K562 (cell line): ENCODE results near the gene COG4. TPM values are rescaled to one million over a fixed set of nuclear protein-coding genes. Genes with fewer than 3 reads are reported as not detected.
A peak's percentile ranks its signal among the peaks of the same experiment; 100 is the strongest.

Experiments used
- ARID1B ChIP-seq: fragments of 450-650 bp; IDR thresholded peaks from 2 replicates; pipeline ENCODE4 v1.6.1; 2016; ENCODE audit warnings: antibody characterized with exemption, mild to moderate bottlenecking, inconsistent platforms
- CREM ChIP-seq: IDR thresholded peaks from 2 replicates; pipeline ENCODE4 v1.6.1; 2014; ENCODE audit warnings: antibody characterized with exemption, low read depth
- CTBP1 ChIP-seq: fragments of 450-650 bp; IDR thresholded peaks from 2 replicates; pipeline ENCODE4 v1.6.1; 2016; ENCODE audit warnings: borderline replicate concordance
- EP300 ChIP-seq: IDR thresholded peaks from 2 replicates; pipeline ENCODE4 v1.6.1; 2012; ENCODE audit warnings: low read length, improper control_type of control experiment
- ESRRB ChIP-seq: fragments of 250-450 bp; sonication (Bioruptor Pico); IDR thresholded peaks from 2 replicates; pipeline ENCODE4 v1.5.0; 2020; ENCODE audit warnings: mild to moderate bottlenecking, moderate library complexity, borderline replicate concordance
- JUNB ChIP-seq: fragments of 450-650 bp; formaldehyde crosslinking; conservative IDR thresholded peaks from 2 replicates; pipeline ENCODE4 v1.4.0; 2020; ENCODE audit warnings: mild to moderate bottlenecking
- MTA2 ChIP-seq: fragments of 450-650 bp; IDR thresholded peaks from 2 replicates; pipeline ENCODE4 v1.6.1; 2016; ENCODE audit warnings: low read depth
- NCOR1 ChIP-seq: fragments of 450-650 bp; IDR thresholded peaks from 2 replicates; pipeline ENCODE4 v1.6.1; 2016; ENCODE audit warnings: mild to moderate bottlenecking, moderate library complexity
- NFXL1 ChIP-seq: fragments of 450-650 bp; formaldehyde crosslinking; IDR thresholded peaks from 2 replicates; pipeline ENCODE4 v1.4.0; 2021; ENCODE audit warnings: mild to moderate bottlenecking
- SMAD2 ChIP-seq: fragments of 150-350 bp; IDR thresholded peaks from 2 replicates; pipeline ENCODE4 v1.6.1; 2014; ENCODE audit warnings: low read depth, mild to moderate bottlenecking, low read length
- SUPT5H ChIP-seq: fragments of 450-650 bp; IDR thresholded peaks from 2 replicates; pipeline ENCODE4 v1.6.1; 2016
- TCF3 ChIP-seq: sonication (generic); formaldehyde crosslinking; IDR thresholded peaks from 2 replicates; pipeline ENCODE4 v1.4.0; 2020; ENCODE audit warnings: mild to moderate bottlenecking, missing genetic modification reagents
- TRIM28 ChIP-seq: fragments of 450-650 bp; IDR thresholded peaks from 2 replicates; pipeline ENCODE4 v1.6.1; 2017
- ZFP30 ChIP-seq: fragments of 250-450 bp; sonication (Bioruptor Pico); IDR thresholded peaks from 2 replicates; pipeline ENCODE4 v1.8.0; 2022; ENCODE audit warnings: moderate library complexity, mild to moderate bottlenecking, inconsistent platforms, borderline replicate concordance
- ZNF764 ChIP-seq: fragments of 250-450 bp; sonication (Bioruptor Pico); IDR thresholded peaks from 2 replicates; pipeline ENCODE4 v1.4.0; 2020; ENCODE audit warnings: low read depth, mild to moderate bottlenecking, moderate library complexity
- polyA plus RNA-seq, 8 experiments: library from polyadenylated mRNA; depleted of rRNA in 4 of 8; stranded (reverse) in 5 of 8; unstranded in 3 of 8; fragments of >200 nt; fragmentation: Nextera tagmentation in 2 of 8; fragmentation: Illumina TruSeq in 1 of 8; extraction: Ambion mirVana in 2 of 8; extraction: Trizol in 1 of 8; gene quantifications; 2 replicates each; pipeline versions ENCODE4 v1.2.1 to v1.2.3, GENCODE V29; 2011 to 2014; ENCODE audit warnings: inconsistent platforms in 1 of 8, missing spikeins in 1 of 8
- total RNA-seq, 7 experiments: library from RNA; depleted of rRNA in 6 of 7; stranded (reverse); fragments of >200 nt in 6 of 7; fragmentation: Illumina TruSeq in 2 of 7; extraction: Trizol in 2 of 7; gene quantifications; 2 replicates each; pipeline versions ENCODE4 v1.2.1 to v1.2.3, GENCODE V29; 2011 to 2021; ENCODE audit warnings: low replicate concordance in 1 of 7
- TF ChIP-seq, protein P1 (sequence below): fragments of 250-450 bp; sonication (Bioruptor Pico); IDR thresholded peaks from 2 replicates; pipeline ENCODE4 v1.5.0; 2021
- TF ChIP-seq, protein P2 (sequence below): fragments of 250-450 bp; sonication (Bioruptor Pico); IDR thresholded peaks from 2 replicates; pipeline ENCODE4 v1.8.0; 2022; ENCODE audit warnings: moderate library complexity, mild to moderate bottlenecking, inconsistent platforms
- TF ChIP-seq, protein P3 (sequence below), 2 experiments: fragments of 250-450 bp in 1 of 2; fragments of 450-650 bp in 1 of 2; sonication (Bioruptor Pico) in 1 of 2; IDR thresholded peaks; 2 replicates each; pipeline versions ENCODE4 v1.6.1 to v1.8.0; 2016 to 2021; ENCODE audit warnings: mild to moderate bottlenecking in 2 of 2, moderate library complexity in 2 of 2, missing compliant biosample characterization in 1 of 2, missing genetic modification characterization in 1 of 2
- TF ChIP-seq, protein P4 (sequence below): fragments of 450-650 bp; IDR thresholded peaks from 2 replicates; pipeline ENCODE4 v1.6.1; 2017; ENCODE audit warnings: antibody characterized with exemption, mild to moderate bottlenecking
- TF ChIP-seq, protein P5 (sequence below): fragments of 450-650 bp; conservative IDR thresholded peaks from 2 replicates; pipeline ENCODE4 v1.6.1; 2016; ENCODE audit warnings: missing genetic modification characterization, low read depth, mild to moderate bottlenecking, missing compliant biosample characterization, moderate library complexity

Gene COG4
- total and polyA plus RNA-seq, 9 of the 15 experiments (the other 6 are each of a cell fraction or from before 2014, with no cell fraction given): 13.7 to 73.9 (median 44.2) TPM

DNA sequence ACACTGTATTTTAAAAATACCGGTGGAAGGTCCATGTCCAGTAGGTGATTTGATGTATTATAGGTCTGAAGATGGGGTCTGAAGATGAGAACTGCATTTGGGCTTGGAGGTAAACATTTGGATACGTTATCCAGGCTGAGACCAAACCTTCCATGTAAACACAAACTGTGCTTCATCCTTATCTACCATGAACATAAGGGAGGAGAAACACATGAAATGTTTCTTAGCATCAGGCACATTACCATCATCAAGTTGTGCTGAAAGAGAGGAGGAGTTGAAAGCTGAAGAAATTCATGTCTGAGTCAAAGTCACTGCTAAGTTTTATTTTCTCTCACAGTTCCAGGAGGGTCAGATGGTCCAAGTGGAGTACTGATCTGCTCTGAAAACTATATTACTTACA lies 11.6 kb upstream of the COG4 start (continued):
- TF ChIP-seq TRIM28: no peak
- TF ChIP-seq, protein P1, sequence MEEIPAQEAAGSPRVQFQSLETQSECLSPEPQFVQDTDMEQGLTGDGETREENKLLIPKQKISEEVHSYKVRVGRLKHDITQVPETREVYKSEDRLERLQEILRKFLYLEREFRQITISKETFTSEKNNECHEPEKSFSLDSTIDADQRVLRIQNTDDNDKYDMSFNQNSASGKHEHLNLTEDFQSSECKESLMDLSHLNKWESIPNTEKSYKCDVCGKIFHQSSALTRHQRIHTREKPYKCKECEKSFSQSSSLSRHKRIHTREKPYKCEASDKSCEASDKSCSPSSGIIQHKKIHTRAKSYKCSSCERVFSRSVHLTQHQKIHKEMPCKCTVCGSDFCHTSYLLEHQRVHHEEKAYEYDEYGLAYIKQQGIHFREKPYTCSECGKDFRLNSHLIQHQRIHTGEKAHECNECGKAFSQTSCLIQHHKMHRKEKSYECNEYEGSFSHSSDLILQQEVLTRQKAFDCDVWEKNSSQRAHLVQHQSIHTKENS: no peak
- TF ChIP-seq ARID1B: peak; percentile 62
- no peak for TF ChIP-seq NFXL1
- no peak for TF ChIP-seq SUPT5H
- TF ChIP-seq, protein P2, sequence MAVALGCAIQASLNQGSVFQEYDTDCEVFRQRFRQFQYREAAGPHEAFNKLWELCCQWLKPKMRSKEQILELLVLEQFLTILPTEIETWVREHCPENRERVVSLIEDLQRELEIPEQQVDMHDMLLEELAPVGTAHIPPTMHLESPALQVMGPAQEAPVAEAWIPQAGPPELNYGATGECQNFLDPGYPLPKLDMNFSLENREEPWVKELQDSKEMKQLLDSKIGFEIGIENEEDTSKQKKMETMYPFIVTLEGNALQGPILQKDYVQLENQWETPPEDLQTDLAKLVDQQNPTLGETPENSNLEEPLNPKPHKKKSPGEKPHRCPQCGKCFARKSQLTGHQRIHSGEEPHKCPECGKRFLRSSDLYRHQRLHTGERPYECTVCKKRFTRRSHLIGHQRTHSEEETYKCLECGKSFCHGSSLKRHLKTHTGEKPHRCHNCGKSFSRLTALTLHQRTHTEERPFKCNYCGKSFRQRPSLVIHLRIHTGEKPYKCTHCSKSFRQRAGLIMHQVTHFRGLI (CRISPR knock-in tag): no peak
- TF ChIP-seq SMAD2: no peak
- no peak for TF ChIP-seq JUNB
- TF ChIP-seq MTA2: peak; percentile 34; the same call in 1 of the 2 replicates
- TF ChIP-seq ZNF764: no peak
- TF ChIP-seq ESRRB (CRISPR knock-in tag): no peak
- TF ChIP-seq CTBP1: peak; percentile 66; the same call in 1 of the 2 replicates
- TF ChIP-seq ZFP30 (CRISPR knock-in tag): no peak
- TF ChIP-seq TCF3 (CRISPR knock-in tag): peak; percentile 76
- TF ChIP-seq, protein P3, sequence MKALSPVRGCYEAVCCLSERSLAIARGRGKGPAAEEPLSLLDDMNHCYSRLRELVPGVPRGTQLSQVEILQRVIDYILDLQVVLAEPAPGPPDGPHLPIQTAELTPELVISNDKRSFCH (CRISPR knock-in tag; IDR thresholded peaks at IDR 0.05): no peak
- TF ChIP-seq, protein P3 (tag; IDR thresholded peaks at IDR 0.05): no peak
- TF ChIP-seq, protein P4, sequence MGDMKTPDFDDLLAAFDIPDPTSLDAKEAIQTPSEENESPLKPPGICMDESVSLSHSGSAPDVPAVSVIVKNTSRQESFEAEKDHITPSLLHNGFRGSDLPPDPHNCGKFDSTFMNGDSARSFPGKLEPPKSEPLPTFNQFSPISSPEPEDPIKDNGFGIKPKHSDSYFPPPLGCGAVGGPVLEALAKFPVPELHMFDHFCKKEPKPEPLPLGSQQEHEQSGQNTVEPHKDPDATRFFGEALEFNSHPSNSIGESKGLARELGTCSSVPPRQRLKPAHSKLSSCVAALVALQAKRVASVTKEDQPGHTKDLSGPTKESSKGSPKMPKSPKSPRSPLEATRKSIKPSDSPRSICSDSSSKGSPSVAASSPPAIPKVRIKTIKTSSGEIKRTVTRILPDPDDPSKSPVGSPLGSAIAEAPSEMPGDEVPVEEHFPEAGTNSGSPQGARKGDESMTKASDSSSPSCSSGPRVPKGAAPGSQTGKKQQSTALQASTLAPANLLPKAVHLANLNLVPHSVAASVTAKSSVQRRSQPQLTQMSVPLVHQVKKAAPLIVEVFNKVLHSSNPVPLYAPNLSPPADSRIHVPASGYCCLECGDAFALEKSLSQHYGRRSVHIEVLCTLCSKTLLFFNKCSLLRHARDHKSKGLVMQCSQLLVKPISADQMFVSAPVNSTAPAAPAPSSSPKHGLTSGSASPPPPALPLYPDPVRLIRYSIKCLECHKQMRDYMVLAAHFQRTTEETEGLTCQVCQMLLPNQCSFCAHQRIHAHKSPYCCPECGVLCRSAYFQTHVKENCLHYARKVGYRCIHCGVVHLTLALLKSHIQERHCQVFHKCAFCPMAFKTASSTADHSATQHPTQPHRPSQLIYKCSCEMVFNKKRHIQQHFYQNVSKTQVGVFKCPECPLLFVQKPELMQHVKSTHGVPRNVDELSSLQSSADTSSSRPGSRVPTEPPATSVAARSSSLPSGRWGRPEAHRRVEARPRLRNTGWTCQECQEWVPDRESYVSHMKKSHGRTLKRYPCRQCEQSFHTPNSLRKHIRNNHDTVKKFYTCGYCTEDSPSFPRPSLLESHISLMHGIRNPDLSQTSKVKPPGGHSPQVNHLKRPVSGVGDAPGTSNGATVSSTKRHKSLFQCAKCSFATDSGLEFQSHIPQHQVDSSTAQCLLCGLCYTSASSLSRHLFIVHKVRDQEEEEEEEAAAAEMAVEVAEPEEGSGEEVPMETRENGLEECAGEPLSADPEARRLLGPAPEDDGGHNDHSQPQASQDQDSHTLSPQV: no peak
- TF ChIP-seq CREM: no peak
- TF ChIP-seq EP300: no peak
- 0 out of 2 replicates have a peak, but pooled peaks have one; percentile 23 for TF ChIP-seq NCOR1
- TF ChIP-seq, protein P5, sequence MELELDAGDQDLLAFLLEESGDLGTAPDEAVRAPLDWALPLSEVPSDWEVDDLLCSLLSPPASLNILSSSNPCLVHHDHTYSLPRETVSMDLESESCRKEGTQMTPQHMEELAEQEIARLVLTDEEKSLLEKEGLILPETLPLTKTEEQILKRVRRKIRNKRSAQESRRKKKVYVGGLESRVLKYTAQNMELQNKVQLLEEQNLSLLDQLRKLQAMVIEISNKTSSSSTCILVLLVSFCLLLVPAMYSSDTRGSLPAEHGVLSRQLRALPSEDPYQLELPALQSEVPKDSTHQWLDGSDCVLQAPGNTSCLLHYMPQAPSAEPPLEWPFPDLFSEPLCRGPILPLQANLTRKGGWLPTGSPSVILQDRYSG (tag): no peak
